Measurements from ENCODE around the gene PRR22.
"Not testable (repeated sequence)": the region's sequence is repeated elsewhere in the genome, so short reads cannot be mapped to it uniquely, and the experiment has no call there.

GRCh38 chr19:5744999-5745398, 39.5 kb downstream of the PRR22 start:
- TF ChIP-seq POLR2A, CTCF (IDR thresholded peaks at IDR 0.05): not testable (repeated sequence)

All from lower leg skin (tissue), 3 donors.